HFFc6 (cell line): Measurements from ENCODE around the gene PRPF40B. TPM values are rescaled to one million over a fixed set of nuclear protein-coding genes. Genes with fewer than 3 reads are reported as not detected.
A peak's percentile ranks its signal among the peaks of the same experiment; 100 is the strongest.

Experiments used
- DNase-seq: peaks from one replicate; pipeline ENCODE4 v3.0.0-alpha.2; 2018
- H3K27ac Mint-ChIP-seq: 2 replicates; pipeline ENCODE4 v1.8.0; 2020; ENCODE audit warnings: mild to moderate bottlenecking, mixed read lengths
- H3K27me3 Mint-ChIP-seq: 2 replicates; pipeline ENCODE4 v1.8.0; 2021; ENCODE audit warnings: mild to moderate bottlenecking, moderate library complexity, mixed read lengths; ENCODE audit not compliant: insufficient read depth
- H3K36me3 Mint-ChIP-seq: 2 replicates; pipeline ENCODE4 v1.8.0; 2021; ENCODE audit warnings: low read depth, mixed read lengths
- H3K4me1 Mint-ChIP-seq: 2 replicates; pipeline ENCODE4 v1.8.0; 2020; ENCODE audit warnings: low read depth, mixed read lengths
- H3K4me3 Mint-ChIP-seq: 2 replicates; pipeline ENCODE4 v1.8.0; 2020; ENCODE audit warnings: mild to moderate bottlenecking, moderate library complexity, mixed read lengths
- H3K9me3 Mint-ChIP-seq: 2 replicates; pipeline ENCODE4 v1.8.0; 2020; ENCODE audit warnings: mild to moderate bottlenecking, mixed read lengths
- CTCF ChIP-seq: fragments of 200-600 bp; sonication (generic); IDR thresholded peaks from 2 replicates; pipeline ENCODE4 v1.5.0; 2021; ENCODE audit warnings: antibody characterized with exemption, mild to moderate bottlenecking
- total RNA-seq, 6 experiments: library from RNA; stranded (reverse); fragmentation: NEBNext Ultra II Directional; extraction: Animal tissue kit (Norgen Biotek cat#: 25700); gene quantifications; 2 replicates in 1 of 6; 3 replicates in 5 of 6; pipeline ENCODE4 v1.2.3, GENCODE V29; 2021

Gene PRPF40B
- total RNA-seq, 6 experiments from 2014 or later, result 10.3 to 11.9 (median 11.2) TPM

GRCh38 chr12:49615725-49616124 lies 7.6 kb upstream of the PRPF40B start:
- no peak for TF ChIP-seq CTCF
- H3K4me3 Mint-ChIP-seq, result no peak overlapping the region
- H3K27me3 Mint-ChIP-seq, result peaks cover 18% of the 10 kb centered on the region
- peaks cover 21% of the 10 kb centered on the region for H3K9me3 Mint-ChIP-seq
- no peak overlapping the region; the same call in 1 of the 2 replicates for H3K27ac Mint-ChIP-seq
- peaks cover 9% of the 10 kb centered on the region; the same call in 1 of the 2 replicates for H3K36me3 Mint-ChIP-seq
- peaks cover 14% of the 10 kb centered on the region for H3K4me1 Mint-ChIP-seq
- peak; percentile 82 for DNase-seq

- no peak overlapping the region for H3K27ac Mint-ChIP-seq
- peaks cover 18% of the 10 kb centered on the region for H3K27me3 Mint-ChIP-seq
- DNase-seq, result no peak
- peaks cover 21% of the 10 kb centered on the region for H3K9me3 Mint-ChIP-seq
- H3K4me3 Mint-ChIP-seq, result no peak overlapping the region
- H3K36me3 Mint-ChIP-seq, result peaks cover 9% of the 10 kb centered on the region; the same call in 1 of the 2 replicates
- no peak for TF ChIP-seq CTCF
- H3K4me1 Mint-ChIP-seq, result peaks cover 24% of the 10 kb centered on the region
Measured at GRCh38 chr12:49616533-49617219, 6.7 kb upstream of the PRPF40B start.

- Mint-ChIP-seq H3K9me3 (peaks cover 21% of the 10 kb centered on the region), H3K27me3 (peaks cover 15% of the 10 kb centered on the region), H3K4me1 (peaks cover 32% of the 10 kb centered on the region), H3K36me3 (peaks cover 9% of the 10 kb centered on the region; the same call in 1 of the 2 replicates), H3K4me3 (no peak overlapping the region), H3K27ac (no peak overlapping the region)
- no peak for DNase-seq
- no peak for TF ChIP-seq CTCF
Measured at GRCh38 chr12:49618576-49618975, 4.8 kb upstream of the PRPF40B start.

- H3K4me1 Mint-ChIP-seq, result peaks cover 32% of the 10 kb centered on the region
- H3K9me3 Mint-ChIP-seq, result peaks cover 19% of the 10 kb centered on the region
- no peak overlapping the region for H3K27ac Mint-ChIP-seq
- peaks cover 15% of the 10 kb centered on the region for H3K27me3 Mint-ChIP-seq
- no peak for DNase-seq
- H3K4me3 Mint-ChIP-seq, result no peak overlapping the region
- TF ChIP-seq CTCF, result no peak
- peaks cover 9% of the 10 kb centered on the region; the same call in 1 of the 2 replicates for H3K36me3 Mint-ChIP-seq
Measured at GRCh38 chr12:49619286-49619685, 4.1 kb upstream of the PRPF40B start.

GRCh38 chr12:49621651-49622500 lies 1.5 kb upstream of the PRPF40B start:
- Mint-ChIP-seq H3K4me1 (peaks cover 32% of the 10 kb centered on the region), H3K36me3 (no peaks in the 10 kb centered on the region; the same call in 1 of the 2 replicates), H3K27me3 (peaks cover 19% of the 10 kb centered on the region), H3K4me3 (peak overlapping the region; percentile 90), H3K9me3 (peaks cover 2% of the 10 kb centered on the region), H3K27ac (peak overlapping the region; percentile 80)
- TF ChIP-seq CTCF, result no peak
- DNase-seq, result no peak
